Astrocyte (in vitro differentiated cells and primary cell): ENCODE data around the gene PRPSAP1.

Experiments used
- EZH2 ChIP-seq: IDR thresholded peaks from 2 replicates; pipeline ENCODE4 v1.6.1; 2012; ENCODE audit warnings: mild to moderate bottlenecking, low read length, inconsistent platforms; ENCODE audit not compliant: insufficient read depth
- TF ChIP-seq, protein P1 (sequence below): IDR thresholded peaks from 2 replicates; pipeline ENCODE4 v1.5.1; 2011; ENCODE audit warnings: low read depth, mild to moderate bottlenecking, inconsistent platforms, low read length, moderate library complexity; ENCODE audit not compliant: insufficient read depth

DNA sequence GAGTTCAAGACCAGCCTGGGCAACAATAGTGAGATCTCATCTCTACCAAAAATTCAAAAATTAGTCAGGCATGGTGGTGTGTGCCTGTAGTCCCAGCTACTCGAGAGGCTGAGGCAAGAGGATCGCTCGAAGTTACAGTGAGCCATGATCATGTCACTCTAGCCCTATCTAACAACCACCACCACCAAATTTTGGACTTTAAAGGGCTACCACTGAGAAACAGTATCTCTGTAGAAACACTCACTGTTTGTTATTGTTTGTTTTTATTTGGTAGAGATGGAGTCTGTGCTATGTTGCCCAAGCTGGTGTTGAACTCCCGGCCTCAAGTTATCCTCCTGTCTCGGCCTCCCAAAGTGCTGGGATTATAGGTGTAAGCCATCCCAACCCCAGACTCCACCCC, 89.8 kb downstream of the PRPSAP1 start:
- TF ChIP-seq, protein P1, sequence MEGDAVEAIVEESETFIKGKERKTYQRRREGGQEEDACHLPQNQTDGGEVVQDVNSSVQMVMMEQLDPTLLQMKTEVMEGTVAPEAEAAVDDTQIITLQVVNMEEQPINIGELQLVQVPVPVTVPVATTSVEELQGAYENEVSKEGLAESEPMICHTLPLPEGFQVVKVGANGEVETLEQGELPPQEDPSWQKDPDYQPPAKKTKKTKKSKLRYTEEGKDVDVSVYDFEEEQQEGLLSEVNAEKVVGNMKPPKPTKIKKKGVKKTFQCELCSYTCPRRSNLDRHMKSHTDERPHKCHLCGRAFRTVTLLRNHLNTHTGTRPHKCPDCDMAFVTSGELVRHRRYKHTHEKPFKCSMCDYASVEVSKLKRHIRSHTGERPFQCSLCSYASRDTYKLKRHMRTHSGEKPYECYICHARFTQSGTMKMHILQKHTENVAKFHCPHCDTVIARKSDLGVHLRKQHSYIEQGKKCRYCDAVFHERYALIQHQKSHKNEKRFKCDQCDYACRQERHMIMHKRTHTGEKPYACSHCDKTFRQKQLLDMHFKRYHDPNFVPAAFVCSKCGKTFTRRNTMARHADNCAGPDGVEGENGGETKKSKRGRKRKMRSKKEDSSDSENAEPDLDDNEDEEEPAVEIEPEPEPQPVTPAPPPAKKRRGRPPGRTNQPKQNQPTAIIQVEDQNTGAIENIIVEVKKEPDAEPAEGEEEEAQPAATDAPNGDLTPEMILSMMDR: no peak
- TF ChIP-seq EZH2: no peak
